OCI-LY3 (cell line): Measurements from ENCODE around the gene XPNPEP3.

Source experiments
- H2AFZ ChIP-seq: fragments of 200-600, 300-600 bp; shearing (Covaris generic); 2 replicates; pipeline ENCODE4 v1.6.0; 2014; ENCODE audit warnings: antibody characterized with exemption, low read depth, low read length
- H3K27ac ChIP-seq: fragments of 200-600, 300-600 bp; sonication (generic); 2 replicates; pipeline ENCODE4 v1.5.1; 2014; ENCODE audit warnings: mild to moderate bottlenecking, low read length, moderate library complexity, mixed read lengths
- H3K27me3 ChIP-seq: fragments of 200-600, 300-600 bp; sonication (generic); 2 replicates; pipeline ENCODE4 v1.6.1; 2014; ENCODE audit warnings: low read depth, low read length, mixed read lengths
- H3K36me3 ChIP-seq: fragments of 200-600, 300-600 bp; sonication (generic); replicated peaks from 2 replicates; pipeline ENCODE3; 2014; ENCODE audit warnings: low read depth, low read length, mixed read lengths
- H3K4me1 ChIP-seq: fragments of 300-600, 200-600 bp; sonication (generic); 2 replicates; pipeline ENCODE4 v1.6.1; 2014; ENCODE audit warnings: low read length, mixed read lengths
- H3K4me2 ChIP-seq: fragments of 200-600, 300-600 bp; sonication (generic); 2 replicates; pipeline ENCODE4 v1.6.1; 2014; ENCODE audit warnings: low read length, mixed read lengths
- H3K4me3 ChIP-seq: fragments of 300-600, 200-600 bp; sonication (generic); 2 replicates; pipeline ENCODE4 v1.5.1; 2014; ENCODE audit warnings: antibody characterized with exemption, mild to moderate bottlenecking, low read length, moderate library complexity
- H3K79me2 ChIP-seq: fragments of 300-600, 200-600 bp; shearing (Covaris generic); 2 replicates; pipeline ENCODE4 v1.6.1; 2014; ENCODE audit warnings: mild to moderate bottlenecking, low read length, mixed read lengths
- H3K9ac ChIP-seq: fragments of 300-600, 200-600 bp; shearing (Covaris generic); 2 replicates; pipeline ENCODE4 v1.6.0; 2014; ENCODE audit warnings: mild to moderate bottlenecking, low read length, moderate library complexity
- H3K9me3 ChIP-seq: fragments of 200-600, 300-600 bp; shearing (Covaris generic); 2 replicates; pipeline ENCODE4 v1.6.1; 2014; ENCODE audit warnings: low read length, mixed read lengths; ENCODE audit not compliant: insufficient read depth
- H4K20me1 ChIP-seq: fragments of 200-600, 300-600 bp; sonication (generic); 2 replicates; pipeline ENCODE4 v1.6.1; 2016; ENCODE audit warnings: low read length, mixed read lengths; ENCODE audit not compliant: insufficient read depth
- CTCF ChIP-seq: fragments of 200-600, 300-600 bp; sonication (generic); IDR thresholded peaks from 2 replicates; pipeline ENCODE4 v1.5.1; 2014; ENCODE audit warnings: antibody characterized with exemption, low read length, low read depth
- EZH2phosphoT487 ChIP-seq: fragments of 200-600 bp; shearing (Covaris generic); IDR thresholded peaks from 2 replicates; pipeline ENCODE4 v1.6.1; 2018; ENCODE audit warnings: antibody characterized with exemption, mixed run types, low read depth

The XPNPEP3 gene

DNA sequence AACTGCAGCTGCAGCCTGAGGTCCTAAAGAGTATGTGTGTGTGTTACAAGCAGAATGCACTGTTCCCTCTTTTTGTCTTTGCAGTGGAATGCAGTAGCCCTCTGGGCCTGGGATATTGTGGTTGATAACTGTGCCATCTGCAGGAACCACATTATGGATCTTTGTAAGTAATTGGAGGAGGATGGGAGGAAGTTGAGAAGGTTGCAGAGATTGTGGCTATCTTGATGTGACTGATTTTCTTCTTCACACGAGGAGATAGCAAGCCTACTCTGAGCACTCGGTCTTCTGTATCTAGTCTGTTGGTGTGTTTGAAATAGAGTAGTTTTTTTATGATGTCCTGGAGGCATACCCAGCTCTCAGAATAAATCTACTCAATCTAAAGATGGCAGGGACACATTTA, 96.5 kb downstream of the XPNPEP3 start:
- Histone ChIP-seq H2AFZ (no peak overlapping the region), H3K27me3 (no peaks in the 10 kb centered on the region), H3K4me3 (no peak overlapping the region), H3K27ac (no peak overlapping the region), H3K36me3 (peaks cover 23% of the 10 kb centered on the region), H3K4me1 (peaks cover 11% of the 10 kb centered on the region), H3K79me2 (peaks cover 64% of the 10 kb centered on the region), H4K20me1 (0 out of 2 replicates have a peak, but pooled peaks cover 3% of the 10 kb centered on the region), H3K9ac (no peak overlapping the region), H3K4me2 (no peak overlapping the region), H3K9me3 (no peaks in the 10 kb centered on the region)
- TF ChIP-seq EZH2phosphoT487 (no peak), CTCF (no peak)

GRCh38 chr22:40954113-40954512, 97.2 kb downstream of the XPNPEP3 start:
- TF ChIP-seq CTCF: no peak
- TF ChIP-seq EZH2phosphoT487: no peak
- no peak overlapping the region for H3K9ac ChIP-seq
- H3K27me3 ChIP-seq: no peaks in the 10 kb centered on the region
- no peak overlapping the region for H2AFZ ChIP-seq
- 0 out of 2 replicates have a peak, but pooled peaks cover 3% of the 10 kb centered on the region for H4K20me1 ChIP-seq
- H3K4me3 ChIP-seq: no peak overlapping the region
- peaks cover 71% of the 10 kb centered on the region for H3K79me2 ChIP-seq
- H3K4me1 ChIP-seq: peaks cover 11% of the 10 kb centered on the region
- H3K36me3 ChIP-seq: peaks cover 26% of the 10 kb centered on the region
- H3K9me3 ChIP-seq: no peaks in the 10 kb centered on the region
- no peak overlapping the region for H3K4me2 ChIP-seq
- H3K27ac ChIP-seq: no peak overlapping the region

DNA sequence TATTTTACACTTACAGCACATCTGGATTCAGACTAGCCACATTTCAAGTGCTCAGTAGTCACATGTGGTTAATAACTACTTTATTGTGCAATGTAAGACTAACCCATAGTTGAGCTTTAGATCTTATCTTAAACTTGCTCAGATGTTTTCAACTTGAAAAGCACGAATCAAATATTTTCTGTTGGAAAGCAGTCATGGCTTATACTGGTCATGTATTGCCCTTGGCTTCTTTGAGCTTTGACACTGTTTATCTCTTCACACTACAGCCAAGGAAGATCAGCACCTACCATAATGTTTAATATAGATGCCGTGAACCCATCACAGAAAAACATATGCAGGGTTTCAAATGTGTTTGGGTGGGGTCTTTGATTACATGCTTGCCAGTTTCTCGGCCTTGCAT, 98.6 kb downstream of the XPNPEP3 start:
- H3K9me3 ChIP-seq: no peaks in the 10 kb centered on the region
- H3K4me2 ChIP-seq: no peak overlapping the region
- H3K27ac ChIP-seq: no peak overlapping the region

DNA sequence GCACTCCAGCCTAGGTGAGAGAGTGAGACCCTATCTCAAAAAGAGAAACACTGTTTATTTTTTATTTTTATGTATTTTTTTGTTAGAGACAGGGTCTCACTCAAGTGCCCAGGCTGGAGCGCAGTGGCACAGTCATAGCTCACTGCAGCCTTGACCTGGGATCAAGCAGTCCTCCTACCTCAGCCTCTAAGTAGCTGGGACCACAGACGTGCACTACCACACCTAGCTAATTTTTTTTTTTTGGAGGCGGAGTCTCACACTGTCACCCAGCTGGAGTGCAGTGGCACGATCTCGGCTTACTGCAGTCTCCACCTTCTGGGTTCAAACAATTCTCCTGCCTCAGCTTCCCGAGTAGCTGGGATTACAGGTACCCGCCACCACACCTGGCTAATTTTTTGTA, 100.7 kb downstream of the XPNPEP3 start:
- no peak overlapping the region for H3K9ac ChIP-seq
- H3K9me3 ChIP-seq: no peaks in the 10 kb centered on the region
- H3K4me2 ChIP-seq: no peak overlapping the region
- TF ChIP-seq EZH2phosphoT487 (no peak), CTCF (no peak)
- H3K79me2 ChIP-seq: peaks cover 90% of the 10 kb centered on the region
- peaks cover 37% of the 10 kb centered on the region for H3K36me3 ChIP-seq
- no peaks in the 10 kb centered on the region for H3K27me3 ChIP-seq
- no peak overlapping the region for H3K27ac ChIP-seq
- H4K20me1 ChIP-seq: 0 out of 2 replicates have a peak, but pooled peaks cover 3% of the 10 kb centered on the region
- H2AFZ ChIP-seq: no peak overlapping the region
- no peak overlapping the region for H3K4me3 ChIP-seq
- peaks cover 7% of the 10 kb centered on the region for H3K4me1 ChIP-seq

More for the DNA sequence above, 98.6 kb downstream of the XPNPEP3 start:
- Histone ChIP-seq H2AFZ (no peak overlapping the region), H4K20me1 (0 out of 2 replicates have a peak, but pooled peaks cover 3% of the 10 kb centered on the region), H3K79me2 (peaks cover 85% of the 10 kb centered on the region), H3K9ac (no peak overlapping the region), H3K4me1 (peaks cover 11% of the 10 kb centered on the region), H3K36me3 (peaks cover 29% of the 10 kb centered on the region), H3K27me3 (no peaks in the 10 kb centered on the region), H3K4me3 (no peak overlapping the region)
- TF ChIP-seq CTCF (no peak), EZH2phosphoT487 (no peak)
